MCF 10A (cell line): ENCODE data around the gene WNT7B. TPM values are rescaled to one million over a fixed set of nuclear protein-coding genes. Genes with fewer than 3 reads are reported as not detected.

ENCODE experiments used
- BruUV-seq: library from RNA; stranded (reverse); fragments of 400-500 nt; replicated peaks from 2 replicates; lab custom pipeline; 2021; lab: Mats Ljungman, UMichigan
- CTCF ChIA-PET: fragments of 300-600 bp; sonication (Branson Sonifier 250); formaldehyde crosslinking; extraction: SDS; loops from one replicate; lab custom pipeline; 2021; ENCODE audit warnings: antibody characterized with exemption, inconsistent platforms; lab: Yijun Ruan, JAX
- POLR2A ChIA-PET: fragments of 300-600, 350-650 bp; sonication (Branson Sonifier 250); formaldehyde crosslinking; extraction: SDS; loops from one replicate; lab custom pipeline; 2020; ENCODE audit warnings: antibody characterized with exemption, inconsistent platforms; lab: Yijun Ruan, JAX
- DNase-seq: peaks from one replicate; pipeline ENCODE4 v3.0.0-alpha.2; 2018; ENCODE audit not compliant: unreplicated experiment
- H3K27ac Mint-ChIP-seq: one replicate; pipeline ENCODE4 v1.8.0; 2022; ENCODE audit warnings: mild to moderate bottlenecking, low read depth, mixed read lengths; ENCODE audit not compliant: unreplicated experiment
- H3K27me3 Mint-ChIP-seq: one replicate; pipeline ENCODE4 v1.8.0; 2022; ENCODE audit warnings: mixed read lengths; ENCODE audit not compliant: insufficient read depth, unreplicated experiment
- H3K36me3 Mint-ChIP-seq: one replicate; pipeline ENCODE4 v1.8.0; 2022; ENCODE audit warnings: mild to moderate bottlenecking, moderate library complexity, mixed read lengths; ENCODE audit not compliant: insufficient read depth, unreplicated experiment
- H3K4me1 Mint-ChIP-seq: one replicate; pipeline ENCODE4 v1.8.0; 2022; ENCODE audit warnings: mixed read lengths; ENCODE audit not compliant: insufficient read depth, unreplicated experiment
- H3K4me3 Mint-ChIP-seq: one replicate; pipeline ENCODE4 v1.8.0; 2022; ENCODE audit warnings: mild to moderate bottlenecking, moderate library complexity, mixed read lengths; ENCODE audit not compliant: unreplicated experiment
- H3K9me3 Mint-ChIP-seq: one replicate; pipeline ENCODE4 v1.8.0; 2022; ENCODE audit warnings: mixed read lengths; ENCODE audit not compliant: unreplicated experiment
- CTCF ChIP-seq: fragments of 200-600 bp; IDR thresholded peaks from one replicate; pipeline ENCODE4 v1.8.0; 2022; ENCODE audit warnings: antibody characterized with exemption, mild to moderate bottlenecking; ENCODE audit not compliant: unreplicated experiment
- intact Hi-C: fragments of 100-400 bp; cut with micrococcal nuclease; formaldehyde crosslinking; loops from 2 replicates; pipeline ENCODE4 v1.14.1; 2022
- total RNA-seq: library from RNA; stranded (reverse); gene quantifications from 2 replicates; pipeline ENCODE4 v1.2.3, GENCODE V29; 2022

WNT7B gene
- total RNA-seq, 1 experiment from 2014 or later, result 0.28 TPM

DNA sequence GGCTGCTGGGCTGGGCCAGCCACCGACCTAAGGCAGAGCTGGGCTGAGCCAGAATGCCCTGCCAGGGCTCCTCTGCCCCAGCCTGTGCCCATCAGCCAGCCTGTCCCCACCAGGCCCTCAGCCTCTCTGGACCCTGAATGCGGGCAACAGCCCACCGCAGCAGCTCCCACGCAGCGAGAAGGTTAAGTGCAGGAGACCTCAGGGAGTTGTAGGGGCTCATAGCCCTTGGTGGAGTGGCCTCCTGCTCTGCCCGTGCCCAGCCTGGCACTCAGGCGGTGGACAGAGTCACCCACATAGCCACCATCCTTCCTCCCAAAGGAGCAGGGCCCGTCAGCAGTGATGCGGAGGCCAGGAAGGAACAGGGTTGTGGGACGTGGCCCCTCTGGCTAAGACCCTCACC is 19.1 kb downstream of the WNT7B start:
- Mint-ChIP-seq H3K9me3 (no peaks in the 10 kb centered on the region), H3K36me3 (no peaks in the 10 kb centered on the region), H3K27ac (no peak overlapping the region), H3K4me3 (no peak overlapping the region), H3K27me3 (no peaks in the 10 kb centered on the region), H3K4me1 (no peaks in the 10 kb centered on the region)
- intact Hi-C loops, result no loop called here
- ChIA-PET CTCF (interaction anchor here (1.0 kb wide), 1 partner anchor 312 kb away, joined by 5 read pairs; no protein-coding TSS in a partner anchor), POLR2A (no interaction called here)
- no TSS peak for BruUV-seq
- TF ChIP-seq CTCF, result no peak
- no peak for DNase-seq

DNA sequence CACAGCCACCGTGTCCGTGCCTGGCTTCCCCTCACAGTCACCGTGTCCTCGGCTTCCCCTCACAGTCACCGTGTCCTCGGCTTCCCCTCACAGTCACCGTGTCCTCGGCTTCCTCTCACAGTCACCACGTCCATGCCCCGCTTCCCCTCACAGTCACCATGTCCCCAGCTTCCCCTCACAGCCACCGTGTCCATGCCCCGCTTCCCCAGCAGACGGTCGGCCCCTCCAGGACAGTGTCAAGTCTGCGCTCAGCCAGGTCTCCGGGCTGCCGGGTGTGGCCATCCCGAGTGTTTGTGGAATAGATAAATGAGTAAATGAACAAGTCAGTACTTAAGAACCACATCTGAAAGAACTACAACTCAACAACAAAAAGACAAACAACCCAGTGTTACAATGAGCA is 23.8 kb downstream of the WNT7B start:
- no TSS peak for BruUV-seq
- H3K4me1 Mint-ChIP-seq, result no peaks in the 10 kb centered on the region
- no peak for DNase-seq
- intact Hi-C loops, result no loop called here
- no peaks in the 10 kb centered on the region for H3K9me3 Mint-ChIP-seq
- H3K4me3 Mint-ChIP-seq, result no peak overlapping the region
- ChIA-PET POLR2A (no interaction called here), CTCF (no interaction called here)
- no peak for TF ChIP-seq CTCF
- no peak overlapping the region for H3K27ac Mint-ChIP-seq
- H3K36me3 Mint-ChIP-seq, result no peaks in the 10 kb centered on the region
- H3K27me3 Mint-ChIP-seq, result no peaks in the 10 kb centered on the region

DNA sequence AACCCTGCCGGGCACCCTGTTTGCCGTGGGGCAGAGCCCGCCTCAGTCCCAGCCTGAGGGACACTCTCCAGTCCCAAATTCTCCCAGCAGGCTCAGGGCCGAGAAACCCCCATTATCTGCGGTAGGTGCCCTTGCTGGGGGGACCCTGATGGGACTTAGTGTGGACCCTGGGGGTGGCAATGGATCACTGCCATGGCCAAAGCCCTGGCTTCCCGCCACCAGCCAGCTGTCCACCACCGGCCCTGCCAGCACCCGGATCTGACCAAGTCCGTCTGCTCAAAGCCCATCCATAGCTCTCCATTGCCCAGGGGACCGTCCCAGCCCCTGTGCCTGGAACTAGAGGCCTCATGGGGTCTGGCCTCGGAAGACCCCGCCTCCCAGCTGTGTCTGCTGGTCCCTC is 24.4 kb downstream of the WNT7B start:
- POLR2A ChIA-PET, result no interaction called here
- H3K9me3 Mint-ChIP-seq, result no peaks in the 10 kb centered on the region
- no peak overlapping the region for H3K27ac Mint-ChIP-seq
- BruUV-seq, result no TSS peak
- intact Hi-C loops, result no loop called here
- no peak for DNase-seq
- no peaks in the 10 kb centered on the region for H3K36me3 Mint-ChIP-seq
- H3K27me3 Mint-ChIP-seq, result no peaks in the 10 kb centered on the region
- CTCF ChIA-PET, result no interaction called here
- no peak overlapping the region for H3K4me3 Mint-ChIP-seq
- TF ChIP-seq CTCF, result no peak
- no peaks in the 10 kb centered on the region for H3K4me1 Mint-ChIP-seq

DNA sequence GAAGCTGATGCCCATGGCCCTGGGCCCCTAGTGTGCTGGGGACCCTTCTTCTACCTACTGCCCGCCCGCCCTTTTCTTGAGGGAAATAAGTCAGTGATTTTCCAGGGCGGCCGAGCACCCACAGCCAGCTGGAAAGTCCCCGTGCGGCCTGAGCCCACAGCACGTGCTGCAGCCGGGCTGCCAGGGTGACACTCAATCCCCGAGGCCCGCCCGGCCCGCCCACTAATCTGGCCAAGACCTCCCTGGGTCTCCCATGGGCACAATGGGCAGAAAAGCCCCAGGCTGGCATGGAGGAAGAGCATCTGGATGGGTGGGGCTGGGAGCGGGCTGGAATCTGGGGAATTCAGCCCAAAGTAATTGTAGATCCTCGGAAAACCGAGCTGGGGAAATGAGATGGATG is 24.8 kb downstream of the WNT7B start:
- ChIA-PET POLR2A (interaction anchor here (0.5 kb wide), 1 partner anchor 626 kb away, joined by 4 read pairs; no protein-coding TSS in a partner anchor), CTCF (no interaction called here)
- intact Hi-C loops, result no loop called here
- Mint-ChIP-seq H3K9me3 (no peaks in the 10 kb centered on the region), H3K4me3 (no peak overlapping the region), H3K27me3 (no peaks in the 10 kb centered on the region), H3K4me1 (no peaks in the 10 kb centered on the region), H3K36me3 (no peaks in the 10 kb centered on the region), H3K27ac (no peak overlapping the region)
- DNase-seq, result no peak
- no TSS peak for BruUV-seq
- TF ChIP-seq CTCF, result no peak
